VCaP (cell line): ENCODE data around the gene TM4SF4.

Experiments
- H3K27ac ChIP-seq: fragments of 450-650 bp; 2 replicates; pipeline ENCODE4 v1.5.1; 2017
- CTCF ChIP-seq: fragments of 450-650 bp; conservative IDR thresholded peaks from 2 replicates; pipeline ENCODE4 v1.5.1; 2017; ENCODE audit warnings: mild to moderate bottlenecking, moderate library complexity

TM4SF4 gene

GRCh38 chr3:149474250-149474817 is at the start of gene TM4SF4:
Gene TM4SF4 (plus strand): TSS chr3:149474697. CDS start chr3:149474878, 181 bp downstream.
- no peak for TF ChIP-seq CTCF
- H3K27ac ChIP-seq = no peak within 1 kb of the TSS

- no peak for TF ChIP-seq CTCF
- no peak overlapping the region for H3K27ac ChIP-seq
These were observed 49.6 kb upstream of the TM4SF4 start for GRCh38 chr3:149424918-149425317.

- H3K27ac ChIP-seq = no peak overlapping the region
- TF ChIP-seq CTCF = no peak
These were observed 48.2 kb upstream of the TM4SF4 start for GRCh38 chr3:149426325-149426724.

DNA sequence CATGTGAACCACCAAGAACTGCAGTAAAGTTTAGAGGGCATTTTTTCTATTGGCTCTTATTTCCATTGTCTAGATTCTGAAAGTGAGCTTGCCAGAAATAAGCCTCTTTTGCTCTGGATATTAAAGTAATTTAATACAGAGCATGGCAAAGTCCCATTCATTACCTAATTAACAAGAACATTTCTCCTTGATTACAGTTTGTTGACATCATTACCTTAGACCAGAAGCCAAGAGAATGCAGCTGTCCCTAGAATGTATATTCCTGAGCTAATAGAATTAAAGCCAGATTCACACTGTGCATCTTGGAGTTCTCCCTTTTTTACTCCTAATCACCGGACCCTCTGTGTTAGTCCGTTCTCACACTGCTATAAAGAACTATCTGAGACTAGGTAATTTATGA is 46.4 kb upstream of the TM4SF4 start:
- H3K27ac ChIP-seq = no peak overlapping the region
- TF ChIP-seq CTCF = no peak

DNA sequence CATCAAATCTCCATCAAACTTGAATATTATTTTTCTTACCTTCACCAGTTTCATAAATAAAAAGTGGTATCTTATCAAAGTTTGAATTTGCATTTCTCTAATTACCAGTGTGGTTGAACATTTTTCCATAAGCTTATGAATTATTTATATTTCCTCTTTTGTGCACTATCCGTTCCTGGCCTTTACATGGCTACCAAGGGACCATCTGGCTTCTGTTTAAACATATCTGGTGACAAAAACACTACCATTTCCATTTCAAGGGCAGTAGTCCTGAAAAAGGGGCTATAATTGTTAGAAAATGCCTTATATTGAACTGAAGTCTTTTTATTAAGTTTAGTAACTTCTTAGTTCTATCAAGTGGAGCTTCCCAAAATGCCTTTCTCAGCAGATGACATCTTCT is 44.3 kb upstream of the TM4SF4 start:
- no peak overlapping the region for H3K27ac ChIP-seq
- TF ChIP-seq CTCF = no peak

- H3K27ac ChIP-seq = no peak overlapping the region
- TF ChIP-seq CTCF = no peak
These were observed 42.3 kb upstream of the TM4SF4 start for GRCh38 chr3:149432149-149432548.

- TF ChIP-seq CTCF = no peak
- H3K27ac ChIP-seq = no peak overlapping the region
These were observed 38.3 kb upstream of the TM4SF4 start for GRCh38 chr3:149435996-149436885.
